Measurements from ENCODE around the gene ECE2. TPM values are rescaled to one million over a fixed set of nuclear protein-coding genes. Genes with fewer than 3 reads are reported as not detected.

ECE2 gene
- total RNA-seq, 2 experiments from 2014 or later = not detected

GRCh38 chr3:184327171-184327570, 51.3 kb downstream of the ECE2 start:
- Histone ChIP-seq H3K36me3 (ENCODE audit: insufficient read depth, low read length) (peaks cover 98% of the 10 kb centered on the region), H2AFZ (ENCODE audit: low read length) (no peak overlapping the region), H3K27ac (ENCODE audit: low read depth, low read length, poor library complexity, severe bottlenecking) (no peak overlapping the region), H3K4me2 (ENCODE audit: low read length) (no peak overlapping the region), H3K9me2 (ENCODE audit: insufficient read depth, low read length) (no peaks in the 10 kb centered on the region), H3K79me2 (ENCODE audit: insufficient read depth, low read depth, low read length) (no peaks in the 10 kb centered on the region), H3K4me3 (ENCODE audit: low read depth, low read length, poor library complexity, severe bottlenecking) (no peak overlapping the region), H3K4me1 (ENCODE audit: insufficient read depth, low read length, poor library complexity, severe bottlenecking) (no peaks in the 10 kb centered on the region), H3K9me3 (ENCODE audit: low read length) (no peaks in the 10 kb centered on the region), H4K20me1 (ENCODE audit: insufficient read depth, low read length) (peaks cover 5% of the 10 kb centered on the region; the same call in 1 of the 2 replicates)
- POLR2A ChIA-PET = no interaction called here
- CTCF ChIA-PET (ENCODE audit: unreplicated experiment) = interaction anchor here (0.6 kb wide), 1 partner anchor 1486 kb away, joined by 3 read pairs; no protein-coding TSS in a partner anchor
- TF ChIP-seq EZH2phosphoT487 (IDR thresholded peaks at IDR 0.05; ENCODE audit: borderline replicate concordance, low read depth, low read length) = no peak
- DNase-seq (ENCODE audit: low spot score) = no peak
- BruUV-seq (replicated peaks) = TSS peak; percentile 18
- intact Hi-C loops (cut with micrococcal nuclease; ENCODE audit: unreplicated experiment) = no loop called here

GRCh38 chr3:184328516-184328915, 52.7 kb downstream of the ECE2 start:
- BruUV-seq (replicated peaks) = no TSS peak
- TF ChIP-seq CTCF (conservative IDR thresholded peaks at IDR 0.05; ENCODE audit: low read length) (no peak), EZH2phosphoT487 (IDR thresholded peaks at IDR 0.05; ENCODE audit: borderline replicate concordance, low read depth, low read length) (no peak)
- H3K4me3 ChIP-seq (ENCODE audit: low read depth, low read length, poor library complexity, severe bottlenecking) = no peak overlapping the region
- no peak overlapping the region for H2AFZ ChIP-seq (ENCODE audit: low read length)
- no peak for DNase-seq (ENCODE audit: low spot score)
- POLR2A ChIA-PET = no interaction called here
- H3K9me2 ChIP-seq (ENCODE audit: insufficient read depth, low read length) = no peaks in the 10 kb centered on the region
- H3K9me3 ChIP-seq (ENCODE audit: low read length) = no peaks in the 10 kb centered on the region
- no peak overlapping the region for H3K27ac ChIP-seq (ENCODE audit: low read depth, low read length, poor library complexity, severe bottlenecking)
- H4K20me1 ChIP-seq (ENCODE audit: insufficient read depth, low read length) = no peaks in the 10 kb centered on the region
- intact Hi-C loops (cut with micrococcal nuclease; ENCODE audit: unreplicated experiment) = no loop called here
- H3K36me3 ChIP-seq (ENCODE audit: insufficient read depth, low read length) = peaks cover 98% of the 10 kb centered on the region
- CTCF ChIA-PET (ENCODE audit: unreplicated experiment) = no interaction called here
- H3K79me2 ChIP-seq (ENCODE audit: insufficient read depth, low read depth, low read length) = no peaks in the 10 kb centered on the region
- H3K4me2 ChIP-seq (ENCODE audit: low read length) = no peak overlapping the region
- H3K4me1 ChIP-seq (ENCODE audit: insufficient read depth, low read length, poor library complexity, severe bottlenecking) = no peaks in the 10 kb centered on the region

GRCh38 chr3:184332370-184333090, 56.7 kb downstream of the ECE2 start:
- no peaks in the 10 kb centered on the region for H3K79me2 ChIP-seq (ENCODE audit: insufficient read depth, low read depth, low read length)
- H2AFZ ChIP-seq (ENCODE audit: low read length) = no peak overlapping the region
- TF ChIP-seq CTCF (conservative IDR thresholded peaks at IDR 0.05; ENCODE audit: low read length) = no peak
- no peak for TF ChIP-seq EZH2phosphoT487 (IDR thresholded peaks at IDR 0.05; ENCODE audit: borderline replicate concordance, low read depth, low read length)
- DNase-seq (ENCODE audit: low spot score) = no peak
- no peak overlapping the region for H3K27ac ChIP-seq (ENCODE audit: low read depth, low read length, poor library complexity, severe bottlenecking)
- intact Hi-C loops (cut with micrococcal nuclease; ENCODE audit: unreplicated experiment) = no loop called here
- BruUV-seq (replicated peaks) = no TSS peak
- ChIA-PET CTCF (ENCODE audit: unreplicated experiment) (no interaction called here), POLR2A (no interaction called here)
- no peak overlapping the region for H3K4me2 ChIP-seq (ENCODE audit: low read length)
- H3K4me3 ChIP-seq (ENCODE audit: low read depth, low read length, poor library complexity, severe bottlenecking) = no peak overlapping the region
- peaks cover 79% of the 10 kb centered on the region for H3K36me3 ChIP-seq (ENCODE audit: insufficient read depth, low read length)
- H3K9me3 ChIP-seq (ENCODE audit: low read length) = no peaks in the 10 kb centered on the region
- peaks cover 8% of the 10 kb centered on the region for H3K4me1 ChIP-seq (ENCODE audit: insufficient read depth, low read length, poor library complexity, severe bottlenecking)
- H3K9me2 ChIP-seq (ENCODE audit: insufficient read depth, low read length) = no peaks in the 10 kb centered on the region
- peaks cover 4% of the 10 kb centered on the region; the same call in 1 of the 2 replicates for H4K20me1 ChIP-seq (ENCODE audit: insufficient read depth, low read length)

Data from OCI-LY7 (cell line).